Measurements from ENCODE around the gene CNPY3.

DNA sequence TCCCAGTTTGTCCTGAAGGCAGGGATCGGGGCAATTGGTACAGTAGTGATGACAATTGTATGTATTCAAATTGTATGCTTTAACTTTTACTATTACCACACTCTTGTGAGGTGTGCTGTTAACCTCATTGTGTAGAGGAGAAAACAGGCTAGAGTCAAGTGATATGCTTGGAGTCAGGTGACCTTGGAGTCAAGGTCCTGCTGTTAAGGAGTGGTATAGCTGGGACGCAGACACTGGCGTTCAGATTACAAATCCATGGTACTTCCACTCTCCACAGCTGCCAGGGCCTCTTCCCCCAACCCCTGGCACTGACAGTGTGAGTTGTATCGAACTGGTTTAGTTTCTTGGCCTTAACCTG, 10.5 kb downstream of the CNPY3 start:
- TF ChIP-seq, protein P1, sequence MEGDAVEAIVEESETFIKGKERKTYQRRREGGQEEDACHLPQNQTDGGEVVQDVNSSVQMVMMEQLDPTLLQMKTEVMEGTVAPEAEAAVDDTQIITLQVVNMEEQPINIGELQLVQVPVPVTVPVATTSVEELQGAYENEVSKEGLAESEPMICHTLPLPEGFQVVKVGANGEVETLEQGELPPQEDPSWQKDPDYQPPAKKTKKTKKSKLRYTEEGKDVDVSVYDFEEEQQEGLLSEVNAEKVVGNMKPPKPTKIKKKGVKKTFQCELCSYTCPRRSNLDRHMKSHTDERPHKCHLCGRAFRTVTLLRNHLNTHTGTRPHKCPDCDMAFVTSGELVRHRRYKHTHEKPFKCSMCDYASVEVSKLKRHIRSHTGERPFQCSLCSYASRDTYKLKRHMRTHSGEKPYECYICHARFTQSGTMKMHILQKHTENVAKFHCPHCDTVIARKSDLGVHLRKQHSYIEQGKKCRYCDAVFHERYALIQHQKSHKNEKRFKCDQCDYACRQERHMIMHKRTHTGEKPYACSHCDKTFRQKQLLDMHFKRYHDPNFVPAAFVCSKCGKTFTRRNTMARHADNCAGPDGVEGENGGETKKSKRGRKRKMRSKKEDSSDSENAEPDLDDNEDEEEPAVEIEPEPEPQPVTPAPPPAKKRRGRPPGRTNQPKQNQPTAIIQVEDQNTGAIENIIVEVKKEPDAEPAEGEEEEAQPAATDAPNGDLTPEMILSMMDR (IDR thresholded peaks at IDR 0.05): no peak
- no peak for TF ChIP-seq POLR2AphosphoS5 (IDR thresholded peaks at IDR 0.05)

Measured in gastroesophageal sphincter (tissue), 3 donors.